H1 (cell line): ENCODE data around the gene CMIP. TPM values are rescaled to one million over a fixed set of nuclear protein-coding genes. Genes with fewer than 3 reads are reported as not detected.

ENCODE experiments used
- CTCF ChIA-PET: fragments of 300-600 bp; sonication (Branson Sonifier 250); formaldehyde crosslinking; loops from one replicate; lab custom pipeline; 2021; ENCODE audit not compliant: partially characterized antibody; lab: Charles Lee
- POLR2A ChIA-PET: fragments of 300-600 bp; sonication (Branson Sonifier 250); formaldehyde crosslinking; loops from one replicate; lab custom pipeline; 2021; ENCODE audit warnings: inconsistent platforms; ENCODE audit not compliant: partially characterized antibody; lab: Charles Lee
- DNase-seq, 2 experiments: peaks; one replicate each; pipeline versions ENCODE4 v3.0.0 to v3.0.0-alpha.2; 2010 to 2022; ENCODE audit warnings: low spot score in 2 of 2, low read depth in 1 of 2, mixed read lengths in 1 of 2
- FAIRE-seq: peaks from 2 replicates; lab custom pipeline; 2011; peaks lifted over from hg19 to GRCh38; lab: Jason Lieb, UNC
- H2AFZ ChIP-seq: 2 replicates; pipeline ENCODE4 v1.8.1; 2012; ENCODE audit warnings: low read length, inconsistent platforms
- H2AK5ac ChIP-seq: 2 replicates; pipeline ENCODE4 v1.6.1; 2013; ENCODE audit warnings: low read depth, low read length
- H2BK120ac ChIP-seq: replicated peaks from 2 replicates; pipeline ENCODE3; 2013; ENCODE audit warnings: low read depth, low read length, inconsistent platforms
- H2BK12ac ChIP-seq: 2 replicates; pipeline ENCODE4 v1.6.1; 2013; ENCODE audit warnings: low read depth, low read length
- H2BK15ac ChIP-seq: 2 replicates; pipeline ENCODE4 v1.6.1; 2013; ENCODE audit warnings: low read length
- H2BK20ac ChIP-seq: 2 replicates; pipeline ENCODE4 v1.6.1; 2013; ENCODE audit warnings: low read length
- H2BK5ac ChIP-seq: 2 replicates; pipeline ENCODE4 v1.6.1; 2013; ENCODE audit warnings: low read depth, low read length
- H3K14ac ChIP-seq: 2 replicates; pipeline ENCODE4 v1.6.1; 2013; ENCODE audit warnings: inconsistent platforms; ENCODE audit not compliant: insufficient read length
- H3K18ac ChIP-seq: 2 replicates; pipeline ENCODE4 v1.6.1; 2013; ENCODE audit warnings: low read length; ENCODE audit errors: extremely low read depth
- H3K23ac ChIP-seq: 2 replicates; pipeline ENCODE4 v1.6.1; 2013; ENCODE audit warnings: inconsistent platforms; ENCODE audit not compliant: insufficient read length
- H3K23me2 ChIP-seq: 2 replicates; pipeline ENCODE4 v1.6.1; 2013; ENCODE audit warnings: low read depth, low read length
- H3K27ac ChIP-seq: 2 replicates; pipeline ENCODE4 v1.6.1; 2011; ENCODE audit warnings: low read depth, low read length, inconsistent platforms
- H3K27me3 ChIP-seq, 4 experiments: replicated peaks in 1 of 4; 1 replicate in 1 of 4; 2 replicates in 3 of 4; pipeline versions ENCODE4 v1.6.1 to v1.8.1; 2011 to 2013; ENCODE audit warnings: low read length in 3 of 4, mild to moderate bottlenecking in 3 of 4, inconsistent platforms in 2 of 4, mixed read lengths in 2 of 4, moderate library complexity in 1 of 4; ENCODE audit not compliant: control insufficient read depth in 3 of 4, insufficient read depth in 3 of 4; ENCODE audit errors: extremely low read depth in 1 of 4
- H3K36me3 ChIP-seq, 4 experiments: 2 replicates each; pipeline versions ENCODE4 v1.6.1 to v1.8.1; 2011 to 2013; ENCODE audit warnings: mild to moderate bottlenecking in 4 of 4, low read length in 3 of 4, moderate library complexity in 2 of 4, control low read depth in 1 of 4, inconsistent platforms in 1 of 4; ENCODE audit not compliant: insufficient read depth in 4 of 4, control insufficient read depth in 2 of 4
- H3K4ac ChIP-seq: replicated peaks from 2 replicates; pipeline ENCODE3; 2013; ENCODE audit warnings: low read length, low read depth, mixed read lengths, inconsistent platforms; ENCODE audit not compliant: insufficient read length
- H3K4me1 ChIP-seq, 4 experiments: replicated peaks in 1 of 4; 1 replicate in 1 of 4; 2 replicates in 3 of 4; pipeline versions ENCODE4 v1.6.1 to v1.8.1; 2011 to 2013; ENCODE audit warnings: low read length in 3 of 4, inconsistent platforms in 2 of 4, mixed read lengths in 1 of 4; ENCODE audit not compliant: insufficient read depth in 4 of 4, control insufficient read depth in 3 of 4
- H3K4me2 ChIP-seq, 2 experiments: 2 replicates each; pipeline versions ENCODE4 v1.6.1 to v1.8.1; 2011 to 2013; ENCODE audit warnings: low read depth in 2 of 2, low read length in 2 of 2, control low read depth in 1 of 2, inconsistent platforms in 1 of 2, mild to moderate bottlenecking in 1 of 2; ENCODE audit not compliant: insufficient read depth in 1 of 2
- H3K4me3 ChIP-seq, 4 experiments: fragments of 200-600, 300-600 bp in 1 of 4; sonication (generic), shearing (Covaris generic), sonication (Bioruptor Twin) in 1 of 4; 2 replicates each; pipeline versions ENCODE4 v1.5.1 to v1.8.1; 2011 to 2016; ENCODE audit warnings: low read length in 4 of 4, low read depth in 3 of 4, control low read depth in 2 of 4, inconsistent platforms in 2 of 4, mild to moderate bottlenecking in 2 of 4, mixed read lengths in 1 of 4, moderate library complexity in 1 of 4; ENCODE audit not compliant: insufficient read depth in 2 of 4; ENCODE audit errors: extremely low read depth in 1 of 4
- H3K56ac ChIP-seq: replicated peaks from 2 replicates; pipeline ENCODE3; 2013; ENCODE audit warnings: low read depth, mild to moderate bottlenecking, mixed read lengths, low read length, inconsistent platforms; ENCODE audit not compliant: insufficient read length
- H3K79me1 ChIP-seq: 2 replicates; pipeline ENCODE4 v1.6.1; 2013; ENCODE audit warnings: low read depth, low read length, control low read depth
- H3K79me2 ChIP-seq, 2 experiments: 2 replicates each; pipeline versions ENCODE4 v1.6.1 to v1.8.1; 2012 to 2013; ENCODE audit warnings: low read length in 2 of 2, mild to moderate bottlenecking in 2 of 2, inconsistent platforms in 1 of 2; ENCODE audit not compliant: insufficient read depth in 2 of 2, control insufficient read depth in 1 of 2
- H3K9ac ChIP-seq, 4 experiments: replicated peaks in 1 of 4; 1 replicate in 1 of 4; 2 replicates in 3 of 4; pipeline versions ENCODE4 v1.6.1 to v1.8.1; 2011 to 2013; ENCODE audit warnings: low read depth in 3 of 4, low read length in 3 of 4, control low read depth in 2 of 4, mild to moderate bottlenecking in 2 of 4, moderate library complexity in 2 of 4, inconsistent platforms in 1 of 4; ENCODE audit errors: extremely low read depth in 1 of 4
- H3K9me3 ChIP-seq, 2 experiments: 2 replicates each; pipeline versions ENCODE4 v1.6.1 to v1.8.1; 2012 to 2013; ENCODE audit warnings: mild to moderate bottlenecking in 2 of 2, moderate library complexity in 2 of 2, control low read depth in 1 of 2, inconsistent platforms in 1 of 2, low read depth in 1 of 2, low read length in 1 of 2, mixed read lengths in 1 of 2; ENCODE audit not compliant: insufficient read depth in 2 of 2
- H4K20me1 ChIP-seq, 2 experiments: replicated peaks in 1 of 2; 2 replicates each; pipeline versions ENCODE3 to v1.8.1; 2011 to 2013; ENCODE audit warnings: inconsistent platforms in 2 of 2, low read length in 2 of 2, mild to moderate bottlenecking in 1 of 2; ENCODE audit not compliant: insufficient read depth in 2 of 2, control insufficient read depth in 1 of 2
- H4K5ac ChIP-seq: 2 replicates; pipeline ENCODE4 v1.6.1; 2013; ENCODE audit warnings: low read length, low read depth, mixed read lengths, inconsistent platforms; ENCODE audit not compliant: insufficient read length
- H4K8ac ChIP-seq: 2 replicates; pipeline ENCODE4 v1.8.0; 2013; ENCODE audit warnings: mild to moderate bottlenecking, moderate library complexity, low read length, inconsistent platforms; ENCODE audit not compliant: insufficient read depth; ENCODE audit errors: extremely low read depth
- H4K91ac ChIP-seq: replicated peaks from 2 replicates; pipeline ENCODE3; 2013; ENCODE audit warnings: low read length, mixed read lengths, inconsistent platforms; ENCODE audit not compliant: insufficient read length
- JUN ChIP-seq: IDR thresholded peaks from 2 replicates; pipeline ENCODE4 v1.6.1; 2011; ENCODE audit warnings: low read depth, mild to moderate bottlenecking, improper control_type of control experiment, low read length
- JUND ChIP-seq: IDR thresholded peaks from 2 replicates; pipeline ENCODE4 v1.6.1; 2011; ENCODE audit warnings: mild to moderate bottlenecking, improper control_type of control experiment, low read length
- KDM1A ChIP-seq: fragments of 200-600, 300-600 bp; sonication (generic); IDR thresholded peaks from 2 replicates; pipeline ENCODE4 v1.7.1; 2016; ENCODE audit warnings: mild to moderate bottlenecking, low read length, borderline replicate concordance
- KDM4A ChIP-seq: IDR thresholded peaks from one replicate; pipeline ENCODE4 v1.7.1; 2012; ENCODE audit warnings: low read depth, mild to moderate bottlenecking, moderate library complexity, low read length, inconsistent platforms; ENCODE audit not compliant: severe bottlenecking
- NANOG ChIP-seq: IDR thresholded peaks from 2 replicates; pipeline ENCODE4 v1.6.1; 2011; ENCODE audit warnings: low read length, low read depth, mild to moderate bottlenecking, inconsistent platforms; ENCODE audit not compliant: insufficient read depth, poor library complexity, severe bottlenecking
- POLR2A ChIP-seq, 2 experiments: IDR thresholded peaks; 1 replicate in 1 of 2; 2 replicates in 1 of 2; pipeline ENCODE4 v1.6.1; 2011; ENCODE audit warnings: low read depth in 2 of 2, low read length in 2 of 2, mild to moderate bottlenecking in 2 of 2; ENCODE audit errors: control extremely low read depth in 1 of 2
- SIN3A ChIP-seq, 2 experiments: IDR thresholded peaks in 1 of 2; conservative IDR thresholded peaks in 1 of 2; 2 replicates each; pipeline ENCODE4 v1.6.1; 2011 to 2012; ENCODE audit warnings: low read length in 2 of 2, improper control_type of control experiment in 1 of 2, low read depth in 1 of 2, mild to moderate bottlenecking in 1 of 2
- WGBS, 2 experiments: shearing (Covaris generic) in 1 of 2; methylation state at CpG; one replicate each; pipeline versions ENCODE4 v1.1.6 to v1.1.7; 2013 to 2015; ENCODE audit warnings: low lambda C conversion rate in 2 of 2, mixed read lengths in 2 of 2, inconsistent platforms in 1 of 2, low coverage in 1 of 2, missing lambda C conversion rate in 1 of 2; ENCODE audit not compliant: insufficient replicate concordance in 2 of 2, insufficient coverage in 1 of 2, insufficient read length in 1 of 2; ENCODE audit errors: extremely low coverage in 1 of 2, missing lambda C conversion rate in 1 of 2; 5-methylcytosine and 5-hydroxymethylcytosine counted together
- polyA plus RNA-seq, 7 experiments: library from polyadenylated mRNA; depleted of rRNA in 3 of 7; stranded (reverse) in 5 of 7; unstranded in 2 of 7; fragments of >200 nt in 5 of 7; fragments of 200-250 nt in 2 of 7; gene quantifications; 1 replicate in 5 of 7; 2 replicates in 1 of 7; 4 replicates in 1 of 7; pipeline versions ENCODE4 v1.2.1 to v1.2.3, GENCODE V29; 2011 to 2013; ENCODE audit warnings: missing spikeins in 2 of 7, mixed read lengths in 2 of 7
- total RNA-seq: library from RNA; stranded (reverse); fragmentation: NEBNext Ultra II Directional; extraction: Animal tissue kit (Norgen Biotek cat#: 25700); gene quantifications from 2 replicates; pipeline ENCODE4 v1.2.1, GENCODE V29; 2021

The CMIP gene
- total and polyA plus RNA-seq, 2 of the 8 experiments (the other 6 are each of a cell fraction or from before 2014, with no cell fraction given) = 7.9 to 53.2 TPM

DNA sequence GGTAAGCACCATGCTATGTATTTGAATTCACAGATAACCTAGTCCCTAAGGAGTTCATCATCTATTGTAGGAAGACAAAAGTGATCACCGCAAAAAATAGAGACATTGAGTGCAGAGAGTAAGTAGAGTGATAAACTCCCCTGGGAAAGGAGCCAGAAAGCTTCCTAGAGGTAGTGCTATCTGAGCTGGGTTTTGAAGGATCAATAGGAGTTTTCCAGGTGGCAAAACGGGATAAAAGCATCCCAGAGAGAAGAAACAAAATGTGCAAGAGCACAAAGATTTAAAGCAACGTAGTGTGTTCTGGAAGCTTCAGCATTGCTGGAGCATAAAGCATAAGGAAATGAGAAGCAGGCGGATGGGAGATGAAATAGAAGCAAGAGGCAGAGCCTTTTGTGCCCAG is 213.8 kb downstream of the CMIP start:
- Histone ChIP-seq H4K91ac (no peak overlapping the region), H2AK5ac (no peak overlapping the region), H3K4me1 (peaks cover 0 to 10% (median 1%) of the 10 kb centered on the region in 4 experiments; a peak in 4 of 7 replicates), H3K9me3 (no peaks in the 10 kb centered on the region), H2BK5ac (no peak overlapping the region), H4K8ac (no peak overlapping the region), H3K79me2 (no peaks in the 10 kb centered on the region), H2BK20ac (no peak overlapping the region), H4K20me1 (no peaks in the 10 kb centered on the region), H2BK12ac (no peak overlapping the region), H3K36me3 (peaks cover 0 to 10% (median 0%) of the 10 kb centered on the region in 4 experiments; a peak in 3 of 8 replicates), H3K14ac (no peak overlapping the region), H3K9ac (no peak overlapping the region), H3K23me2 (no peaks in the 10 kb centered on the region), H2BK120ac (no peak overlapping the region), H3K4ac (no peak overlapping the region), H3K27ac (no peak overlapping the region), H2AFZ (no peak overlapping the region), H3K4me2 (no peak overlapping the region), H3K27me3 (no peaks in the 10 kb centered on the region), H3K23ac (no peak overlapping the region), H3K79me1 (no peaks in the 10 kb centered on the region; the same call in 1 of the 2 replicates), H3K18ac (no peak overlapping the region), H3K4me3 (no peak overlapping the region), H3K56ac (no peak overlapping the region), H2BK15ac (no peak overlapping the region), H4K5ac (no peak overlapping the region)
- DNase-seq (no peak), FAIRE-seq (no peak)
- TF ChIP-seq JUND (no peak), SIN3A (conservative IDR thresholded peaks at IDR 0.05 in 1 of 2, IDR thresholded peaks at IDR 0.05 in 1 of 2; ENCODE audit: low read depth in 1 of 2, low read length in 2 of 2) (no peak), JUN (no peak), KDM1A (no peak), KDM4A (no peak), NANOG (no peak), POLR2A (IDR thresholded peaks at IDR 0.05; ENCODE audit: control extremely low read depth in 1 of 2, low read depth in 2 of 2, low read length in 2 of 2) (no peak)
- CTCF ChIA-PET = interaction anchor here (1.1 to 1.7 kb wide), 3 partner anchors 34 to 75 kb away, joined by 3 to 4 read pairs (median 3); no protein-coding TSS in a partner anchor
- WGBS, 2 experiments = 87% methylated on average over 4 of the region's 4 CpGs; no CpG with 5 or more reads in 1 of the 2 experiments
- POLR2A ChIA-PET = interaction anchor here (1.4 kb wide), 1 partner anchor 10 kb away, joined by 4 read pairs; no protein-coding TSS in a partner anchor
